ENCODE measurements around the gene ALCAM.

The ALCAM gene

GRCh38 chr3:105521770-105522169, 155.1 kb downstream of the ALCAM start:
- H3K4me3 ChIP-seq (ENCODE audit: low read length): no peak overlapping the region
- TF ChIP-seq, protein P1, sequence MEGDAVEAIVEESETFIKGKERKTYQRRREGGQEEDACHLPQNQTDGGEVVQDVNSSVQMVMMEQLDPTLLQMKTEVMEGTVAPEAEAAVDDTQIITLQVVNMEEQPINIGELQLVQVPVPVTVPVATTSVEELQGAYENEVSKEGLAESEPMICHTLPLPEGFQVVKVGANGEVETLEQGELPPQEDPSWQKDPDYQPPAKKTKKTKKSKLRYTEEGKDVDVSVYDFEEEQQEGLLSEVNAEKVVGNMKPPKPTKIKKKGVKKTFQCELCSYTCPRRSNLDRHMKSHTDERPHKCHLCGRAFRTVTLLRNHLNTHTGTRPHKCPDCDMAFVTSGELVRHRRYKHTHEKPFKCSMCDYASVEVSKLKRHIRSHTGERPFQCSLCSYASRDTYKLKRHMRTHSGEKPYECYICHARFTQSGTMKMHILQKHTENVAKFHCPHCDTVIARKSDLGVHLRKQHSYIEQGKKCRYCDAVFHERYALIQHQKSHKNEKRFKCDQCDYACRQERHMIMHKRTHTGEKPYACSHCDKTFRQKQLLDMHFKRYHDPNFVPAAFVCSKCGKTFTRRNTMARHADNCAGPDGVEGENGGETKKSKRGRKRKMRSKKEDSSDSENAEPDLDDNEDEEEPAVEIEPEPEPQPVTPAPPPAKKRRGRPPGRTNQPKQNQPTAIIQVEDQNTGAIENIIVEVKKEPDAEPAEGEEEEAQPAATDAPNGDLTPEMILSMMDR (conservative IDR thresholded peaks at IDR 0.05; ENCODE audit: low read depth, low read length): no peak
- no peak for DNase-seq (ENCODE audit: low read depth)

GRCh38 chr3:105523501-105523900, 156.8 kb downstream of the ALCAM start:
- H3K4me3 ChIP-seq (ENCODE audit: low read length): no peak overlapping the region
- no peak for DNase-seq (ENCODE audit: low read depth)
- TF ChIP-seq, protein P1 (conservative IDR thresholded peaks at IDR 0.05; ENCODE audit: low read depth, low read length): no peak

- DNase-seq (ENCODE audit: low read depth): no peak
- TF ChIP-seq, protein P1 (conservative IDR thresholded peaks at IDR 0.05; ENCODE audit: low read depth, low read length): no peak
- H3K4me3 ChIP-seq (ENCODE audit: low read length): no peak overlapping the region
Measured at GRCh38 chr3:105525531-105525930, 158.8 kb downstream of the ALCAM start.

GRCh38 chr3:105526360-105527111, 159.8 kb downstream of the ALCAM start:
- peak; percentile 83 for DNase-seq (ENCODE audit: low read depth)
- H3K4me3 ChIP-seq (ENCODE audit: low read length): no peak overlapping the region
- TF ChIP-seq, protein P1 (conservative IDR thresholded peaks at IDR 0.05; ENCODE audit: low read depth, low read length): no peak

- DNase-seq (ENCODE audit: low read depth): no peak
- TF ChIP-seq, protein P1 (conservative IDR thresholded peaks at IDR 0.05; ENCODE audit: low read depth, low read length): no peak
- H3K4me3 ChIP-seq (ENCODE audit: low read length): no peak overlapping the region
Measured at GRCh38 chr3:105527535-105527934, 160.8 kb downstream of the ALCAM start.

GRCh38 chr3:105527949-105528348, 161.2 kb downstream of the ALCAM start:
- TF ChIP-seq, protein P1 (conservative IDR thresholded peaks at IDR 0.05; ENCODE audit: low read depth, low read length): no peak
- no peak overlapping the region for H3K4me3 ChIP-seq (ENCODE audit: low read length)
- DNase-seq (ENCODE audit: low read depth): no peak

DNA sequence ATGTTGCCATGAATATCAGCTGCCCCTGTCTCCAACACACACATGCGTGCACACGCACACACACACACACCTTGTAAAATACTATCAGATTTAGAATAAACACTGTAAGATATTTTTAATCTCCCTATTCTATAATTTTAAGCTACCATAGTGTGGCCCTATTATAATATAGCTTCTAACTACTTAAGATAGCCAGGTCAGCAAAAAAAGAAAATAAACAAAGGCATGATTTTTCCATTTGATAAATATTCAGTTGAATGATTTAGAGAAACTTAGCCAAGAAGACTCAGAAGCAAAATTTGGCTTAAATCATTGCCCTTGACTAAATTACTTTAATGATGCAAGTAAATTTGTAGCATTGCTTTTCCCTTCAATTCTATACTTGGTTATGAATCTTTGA, 162.2 kb downstream of the ALCAM start:
- TF ChIP-seq, protein P1 (conservative IDR thresholded peaks at IDR 0.05; ENCODE audit: low read depth, low read length): no peak
- H3K4me3 ChIP-seq (ENCODE audit: low read length): no peak overlapping the region
- no peak for DNase-seq (ENCODE audit: low read depth)

Measured in retinal pigment epithelial cell (primary cell).